K562 (cell line): Measurements from ENCODE around the gene UBE2D3. TPM values are rescaled to one million over a fixed set of nuclear protein-coding genes. Genes with fewer than 3 reads are reported as not detected.

Experiments used
- CCAR2 ChIP-seq: fragments of 200-400 bp; formaldehyde crosslinking; IDR thresholded peaks from 2 replicates; pipeline ENCODE4 v1.6.1; 2017; ENCODE audit warnings: mild to moderate bottlenecking, low read depth, low read length
- CXXC5 ChIP-seq: fragments of 250-450 bp; sonication (Bioruptor Pico); IDR thresholded peaks from 2 replicates; pipeline ENCODE4 v1.8.0; 2022; ENCODE audit warnings: inconsistent platforms, mild to moderate bottlenecking, moderate library complexity
- ESRRA ChIP-seq: fragments of 450-650 bp; IDR thresholded peaks from 2 replicates; pipeline ENCODE4 v1.6.1; 2014; ENCODE audit warnings: low read depth, mild to moderate bottlenecking, moderate library complexity, borderline replicate concordance
- ETV1 ChIP-seq: fragments of 450-650 bp; conservative IDR thresholded peaks from 2 replicates; pipeline ENCODE4 v1.6.1; 2016; ENCODE audit warnings: missing genetic modification characterization, control low read depth, low read depth, missing compliant biosample characterization
- FOXA3 ChIP-seq, 2 experiments: fragments of 450-650 bp in 1 of 2; sonication (generic) in 1 of 2; formaldehyde crosslinking; IDR thresholded peaks in 1 of 2; conservative IDR thresholded peaks in 1 of 2; 2 replicates each; pipeline versions ENCODE4 v1.4.0 to v1.8.0; 2020 to 2022; ENCODE audit warnings: mild to moderate bottlenecking in 2 of 2, missing genetic modification reagents in 1 of 2
- JUNB ChIP-seq: fragments of 450-650 bp; formaldehyde crosslinking; conservative IDR thresholded peaks from 2 replicates; pipeline ENCODE4 v1.4.0; 2020; ENCODE audit warnings: mild to moderate bottlenecking
- PML ChIP-seq: IDR thresholded peaks from 2 replicates; pipeline ENCODE4 v1.6.1; 2012; ENCODE audit warnings: low read length, inconsistent platforms
- POLR3A ChIP-seq: IDR thresholded peaks from 2 replicates; pipeline ENCODE4 v1.6.1; 2011; ENCODE audit warnings: borderline replicate concordance, mild to moderate bottlenecking, moderate library complexity; ENCODE audit not compliant: insufficient read length, insufficient read depth; ENCODE audit errors: extremely low read depth
- ZNF134 ChIP-seq: fragments of 250-450 bp; sonication (Bioruptor Pico); conservative IDR thresholded peaks from 2 replicates; pipeline ENCODE4 v1.4.0; 2020
- ZNF75A ChIP-seq: fragments of 450-650 bp; formaldehyde crosslinking; IDR thresholded peaks from 2 replicates; pipeline ENCODE4 v1.4.0; 2020; ENCODE audit warnings: mild to moderate bottlenecking
- ZNF830 ChIP-seq: fragments of 250-450 bp; sonication (Bioruptor Pico); IDR thresholded peaks from 2 replicates; pipeline ENCODE4 v1.5.0; 2021; ENCODE audit warnings: mild to moderate bottlenecking
- polyA plus RNA-seq, 8 experiments: library from polyadenylated mRNA; depleted of rRNA in 4 of 8; stranded (reverse) in 5 of 8; unstranded in 3 of 8; fragments of >200 nt; fragmentation: Nextera tagmentation in 2 of 8; fragmentation: Illumina TruSeq in 1 of 8; extraction: Ambion mirVana in 2 of 8; extraction: Trizol in 1 of 8; gene quantifications; 2 replicates each; pipeline versions ENCODE4 v1.2.1 to v1.2.3, GENCODE V29; 2011 to 2014; ENCODE audit warnings: inconsistent platforms in 1 of 8, missing spikeins in 1 of 8
- total RNA-seq, 7 experiments: library from RNA; depleted of rRNA in 6 of 7; stranded (reverse); fragments of >200 nt in 6 of 7; fragmentation: Illumina TruSeq in 2 of 7; extraction: Trizol in 2 of 7; gene quantifications; 2 replicates each; pipeline versions ENCODE4 v1.2.1 to v1.2.3, GENCODE V29; 2011 to 2021; ENCODE audit warnings: low replicate concordance in 1 of 7
- TF ChIP-seq, protein P1 (sequence below): sonication (generic); formaldehyde crosslinking; IDR thresholded peaks from 2 replicates; pipeline ENCODE4 v1.8.0; 2023; ENCODE audit warnings: mild to moderate bottlenecking, missing genetic modification reagents
- TF ChIP-seq, protein P2 (sequence below): sonication (generic); formaldehyde crosslinking; IDR thresholded peaks from 2 replicates; pipeline ENCODE4 v1.8.0; 2022; ENCODE audit warnings: mild to moderate bottlenecking, missing genetic modification reagents
- TF ChIP-seq, protein P3 (sequence below): IDR thresholded peaks from 2 replicates; pipeline ENCODE4 v1.6.1; 2011; ENCODE audit not compliant: insufficient read length; ENCODE audit errors: extremely low read depth
- TF ChIP-seq, protein P4 (sequence below): sonication (generic); formaldehyde crosslinking; IDR thresholded peaks from 2 replicates; pipeline ENCODE4 v1.9.0; 2022; ENCODE audit warnings: mild to moderate bottlenecking, missing genetic modification reagents
- TF ChIP-seq, protein P5 (sequence below): sonication (generic); formaldehyde crosslinking; IDR thresholded peaks from 2 replicates; pipeline ENCODE4 v1.8.1; 2022; ENCODE audit warnings: missing genetic modification reagents
- TF ChIP-seq, protein P6 (sequence below): sonication (generic); formaldehyde crosslinking; IDR thresholded peaks from 2 replicates; pipeline ENCODE4 v1.8.0; 2023; ENCODE audit warnings: mild to moderate bottlenecking, missing genetic modification reagents
- TF ChIP-seq, protein P7 (sequence below): sonication (generic); formaldehyde crosslinking; IDR thresholded peaks from 2 replicates; pipeline ENCODE4 v1.5.0; 2020; ENCODE audit warnings: missing genetic modification reagents

Gene UBE2D3
- total and polyA plus RNA-seq, 9 of the 15 experiments (the other 6 are each of a cell fraction or from before 2014, with no cell fraction given), result 191 to 618 (median 292) TPM

DNA sequence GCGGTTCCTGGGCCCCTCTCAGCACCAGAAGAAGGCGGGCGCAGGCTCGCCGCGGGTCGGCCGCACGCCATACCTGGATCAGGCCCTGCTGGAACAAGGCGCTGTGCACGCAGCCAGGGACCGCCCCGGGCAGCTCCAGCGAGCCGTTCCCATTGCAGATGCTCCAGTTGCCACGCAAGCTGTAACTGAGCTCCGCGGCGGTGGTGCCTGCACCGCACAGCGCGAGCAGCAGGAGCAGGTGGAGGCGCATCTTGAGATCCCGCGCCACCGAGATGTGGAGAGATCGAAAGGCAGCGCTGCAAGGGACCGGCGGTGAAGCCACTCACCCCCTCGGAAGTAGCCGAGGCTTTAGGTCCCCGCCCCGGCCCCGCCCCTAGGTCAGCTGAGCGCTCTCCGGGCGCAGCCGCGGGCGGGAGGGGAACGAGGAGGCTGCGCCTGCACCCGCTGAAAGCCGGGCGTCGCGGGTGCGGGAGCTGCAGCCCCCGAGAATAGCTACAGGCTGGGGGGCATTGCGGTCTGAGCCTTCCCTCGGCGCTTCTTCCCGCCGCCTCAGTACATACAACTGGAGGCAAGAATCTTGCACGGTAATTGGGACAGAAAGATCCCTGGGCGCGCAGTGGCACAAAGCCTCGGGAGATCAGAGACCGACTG is 66.6 kb downstream of the UBE2D3 start, which contains the start of gene MANBA (continued):
- TF ChIP-seq, protein P1, sequence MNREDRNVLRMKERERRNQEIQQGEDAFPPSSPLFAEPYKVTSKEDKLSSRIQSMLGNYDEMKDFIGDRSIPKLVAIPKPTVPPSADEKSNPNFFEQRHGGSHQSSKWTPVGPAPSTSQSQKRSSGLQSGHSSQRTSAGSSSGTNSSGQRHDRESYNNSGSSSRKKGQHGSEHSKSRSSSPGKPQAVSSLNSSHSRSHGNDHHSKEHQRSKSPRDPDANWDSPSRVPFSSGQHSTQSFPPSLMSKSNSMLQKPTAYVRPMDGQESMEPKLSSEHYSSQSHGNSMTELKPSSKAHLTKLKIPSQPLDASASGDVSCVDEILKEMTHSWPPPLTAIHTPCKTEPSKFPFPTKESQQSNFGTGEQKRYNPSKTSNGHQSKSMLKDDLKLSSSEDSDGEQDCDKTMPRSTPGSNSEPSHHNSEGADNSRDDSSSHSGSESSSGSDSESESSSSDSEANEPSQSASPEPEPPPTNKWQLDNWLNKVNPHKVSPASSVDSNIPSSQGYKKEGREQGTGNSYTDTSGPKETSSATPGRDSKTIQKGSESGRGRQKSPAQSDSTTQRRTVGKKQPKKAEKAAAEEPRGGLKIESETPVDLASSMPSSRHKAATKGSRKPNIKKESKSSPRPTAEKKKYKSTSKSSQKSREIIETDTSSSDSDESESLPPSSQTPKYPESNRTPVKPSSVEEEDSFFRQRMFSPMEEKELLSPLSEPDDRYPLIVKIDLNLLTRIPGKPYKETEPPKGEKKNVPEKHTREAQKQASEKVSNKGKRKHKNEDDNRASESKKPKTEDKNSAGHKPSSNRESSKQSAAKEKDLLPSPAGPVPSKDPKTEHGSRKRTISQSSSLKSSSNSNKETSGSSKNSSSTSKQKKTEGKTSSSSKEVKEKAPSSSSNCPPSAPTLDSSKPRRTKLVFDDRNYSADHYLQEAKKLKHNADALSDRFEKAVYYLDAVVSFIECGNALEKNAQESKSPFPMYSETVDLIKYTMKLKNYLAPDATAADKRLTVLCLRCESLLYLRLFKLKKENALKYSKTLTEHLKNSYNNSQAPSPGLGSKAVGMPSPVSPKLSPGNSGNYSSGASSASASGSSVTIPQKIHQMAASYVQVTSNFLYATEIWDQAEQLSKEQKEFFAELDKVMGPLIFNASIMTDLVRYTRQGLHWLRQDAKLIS, result peak; percentile 92
- TF ChIP-seq, protein P2, sequence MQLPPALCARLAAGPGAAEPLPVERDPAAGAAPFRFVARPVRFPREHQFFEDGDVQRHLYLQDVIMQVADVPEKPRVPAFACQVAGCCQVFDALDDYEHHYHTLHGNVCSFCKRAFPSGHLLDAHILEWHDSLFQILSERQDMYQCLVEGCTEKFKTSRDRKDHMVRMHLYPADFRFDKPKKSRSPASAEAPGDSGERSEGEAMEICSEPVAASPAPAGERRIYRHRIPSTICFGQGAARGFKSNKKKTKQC, result no peak
- TF ChIP-seq POLR3A, result no peak
- TF ChIP-seq PML, result peak; percentile 54; the same call in 1 of the 2 replicates
- peak; percentile 70; the same call in 1 of the 2 replicates for TF ChIP-seq CXXC5 (CRISPR knock-in tag)
- TF ChIP-seq, protein P3, sequence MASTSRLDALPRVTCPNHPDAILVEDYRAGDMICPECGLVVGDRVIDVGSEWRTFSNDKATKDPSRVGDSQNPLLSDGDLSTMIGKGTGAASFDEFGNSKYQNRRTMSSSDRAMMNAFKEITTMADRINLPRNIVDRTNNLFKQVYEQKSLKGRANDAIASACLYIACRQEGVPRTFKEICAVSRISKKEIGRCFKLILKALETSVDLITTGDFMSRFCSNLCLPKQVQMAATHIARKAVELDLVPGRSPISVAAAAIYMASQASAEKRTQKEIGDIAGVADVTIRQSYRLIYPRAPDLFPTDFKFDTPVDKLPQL, result no peak
- TF ChIP-seq CCAR2, result no peak
- no peak for TF ChIP-seq ZNF75A (CRISPR knock-in tag)
- no peak for TF ChIP-seq JUNB (CRISPR knock-in tag)
- TF ChIP-seq, protein P4, sequence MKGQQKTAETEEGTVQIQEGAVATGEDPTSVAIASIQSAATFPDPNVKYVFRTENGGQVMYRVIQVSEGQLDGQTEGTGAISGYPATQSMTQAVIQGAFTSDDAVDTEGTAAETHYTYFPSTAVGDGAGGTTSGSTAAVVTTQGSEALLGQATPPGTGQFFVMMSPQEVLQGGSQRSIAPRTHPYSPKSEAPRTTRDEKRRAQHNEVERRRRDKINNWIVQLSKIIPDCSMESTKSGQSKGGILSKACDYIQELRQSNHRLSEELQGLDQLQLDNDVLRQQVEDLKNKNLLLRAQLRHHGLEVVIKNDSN (CRISPR knock-in tag), result peak; percentile 85
- TF ChIP-seq FOXA3 (CRISPR knock-in tag; conservative IDR thresholded peaks at IDR 0.05 in 1 of 2, IDR thresholded peaks at IDR 0.05 in 1 of 2), result no peak
- TF ChIP-seq ZNF134, result no peak
- TF ChIP-seq, protein P5, sequence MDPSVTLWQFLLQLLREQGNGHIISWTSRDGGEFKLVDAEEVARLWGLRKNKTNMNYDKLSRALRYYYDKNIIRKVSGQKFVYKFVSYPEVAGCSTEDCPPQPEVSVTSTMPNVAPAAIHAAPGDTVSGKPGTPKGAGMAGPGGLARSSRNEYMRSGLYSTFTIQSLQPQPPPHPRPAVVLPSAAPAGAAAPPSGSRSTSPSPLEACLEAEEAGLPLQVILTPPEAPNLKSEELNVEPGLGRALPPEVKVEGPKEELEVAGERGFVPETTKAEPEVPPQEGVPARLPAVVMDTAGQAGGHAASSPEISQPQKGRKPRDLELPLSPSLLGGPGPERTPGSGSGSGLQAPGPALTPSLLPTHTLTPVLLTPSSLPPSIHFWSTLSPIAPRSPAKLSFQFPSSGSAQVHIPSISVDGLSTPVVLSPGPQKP (CRISPR knock-in tag), result no peak
- no peak for TF ChIP-seq ZNF830 (CRISPR knock-in tag)
- TF ChIP-seq, protein P6, sequence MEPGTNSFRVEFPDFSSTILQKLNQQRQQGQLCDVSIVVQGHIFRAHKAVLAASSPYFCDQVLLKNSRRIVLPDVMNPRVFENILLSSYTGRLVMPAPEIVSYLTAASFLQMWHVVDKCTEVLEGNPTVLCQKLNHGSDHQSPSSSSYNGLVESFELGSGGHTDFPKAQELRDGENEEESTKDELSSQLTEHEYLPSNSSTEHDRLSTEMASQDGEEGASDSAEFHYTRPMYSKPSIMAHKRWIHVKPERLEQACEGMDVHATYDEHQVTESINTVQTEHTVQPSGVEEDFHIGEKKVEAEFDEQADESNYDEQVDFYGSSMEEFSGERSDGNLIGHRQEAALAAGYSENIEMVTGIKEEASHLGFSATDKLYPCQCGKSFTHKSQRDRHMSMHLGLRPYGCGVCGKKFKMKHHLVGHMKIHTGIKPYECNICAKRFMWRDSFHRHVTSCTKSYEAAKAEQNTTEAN (CRISPR knock-in tag), result 0 out of 2 replicates have a peak, but pooled peaks have one; percentile 6
- peak; percentile 36; the same call in 1 of the 2 replicates for TF ChIP-seq ETV1 (tag)
- no peak for TF ChIP-seq ESRRA
- TF ChIP-seq, protein P7, sequence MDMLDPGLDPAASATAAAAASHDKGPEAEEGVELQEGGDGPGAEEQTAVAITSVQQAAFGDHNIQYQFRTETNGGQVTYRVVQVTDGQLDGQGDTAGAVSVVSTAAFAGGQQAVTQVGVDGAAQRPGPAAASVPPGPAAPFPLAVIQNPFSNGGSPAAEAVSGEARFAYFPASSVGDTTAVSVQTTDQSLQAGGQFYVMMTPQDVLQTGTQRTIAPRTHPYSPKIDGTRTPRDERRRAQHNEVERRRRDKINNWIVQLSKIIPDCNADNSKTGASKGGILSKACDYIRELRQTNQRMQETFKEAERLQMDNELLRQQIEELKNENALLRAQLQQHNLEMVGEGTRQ (CRISPR knock-in tag), result peak; percentile 82
